ENCODE data around the gene GREB1L. TPM values are rescaled to one million over a fixed set of nuclear protein-coding genes. Genes with fewer than 3 reads are reported as not detected.

Gene GREB1L
- total and polyA plus RNA-seq, 10 of the 15 experiments (the other 5 are each of a cell fraction or from before 2014, with no cell fraction given), result under 0.01 to 0.11 (median 0.03) TPM; not detected in 1

- in situ Hi-C loops (cut with MboI), result loop anchor here (5.0 to 25.0 kb wide), 2 partner anchors 257 to 387 kb away; no protein-coding TSS in a partner anchor
- H4K20me1 ChIP-seq (ENCODE audit: control insufficient read depth, insufficient read depth), result no peaks in the 10 kb centered on the region
- no peak for FAIRE-seq
- ChIA-PET CTCF (interaction anchor here (1.0 to 2.3 kb wide), 2 partner anchors 255 to 269 kb away, joined by 3 to 16 read pairs; no protein-coding TSS in a partner anchor), SMC1A (ENCODE audit: uncharacterized antibody, unreplicated experiment) (interaction anchor here (1.0 kb wide), 1 partner anchor 427 kb away, joined by 3 read pairs; no protein-coding TSS in a partner anchor), RAD21 (ENCODE audit: unreplicated experiment) (no interaction called here), POLR2A (no interaction called here)
- no peaks in the 10 kb centered on the region for H3K4me1 ChIP-seq (ENCODE audit: control insufficient read depth, insufficient read depth, low read length)
- no peak for DNase-seq (ENCODE audit: low read depth, low spot score)
- H3K9me3 ChIP-seq (replicated peaks; ENCODE audit: control insufficient read depth, insufficient read depth, low read length), result no peaks in the 10 kb centered on the region
- H3K27ac ChIP-seq (ENCODE audit: control insufficient read depth, insufficient read depth), result no peak overlapping the region
- intact Hi-C loops (cut with micrococcal nuclease; ENCODE audit: unreplicated experiment), result no loop called here
- H3K27me3 ChIP-seq (replicated peaks in 1 of 2; ENCODE audit: control insufficient read depth in 2 of 2, insufficient read depth in 2 of 2, low read length in 1 of 2), result no peaks in the 10 kb centered on the region; a peak in 1 of 4 replicates
- WGBS (ENCODE audit: insufficient coverage, insufficient replicate concordance, low lambda C conversion rate, missing lambda C conversion rate), result 25% methylated on average over 5 of the region's 5 CpGs
- TF ChIP-seq, protein P1, sequence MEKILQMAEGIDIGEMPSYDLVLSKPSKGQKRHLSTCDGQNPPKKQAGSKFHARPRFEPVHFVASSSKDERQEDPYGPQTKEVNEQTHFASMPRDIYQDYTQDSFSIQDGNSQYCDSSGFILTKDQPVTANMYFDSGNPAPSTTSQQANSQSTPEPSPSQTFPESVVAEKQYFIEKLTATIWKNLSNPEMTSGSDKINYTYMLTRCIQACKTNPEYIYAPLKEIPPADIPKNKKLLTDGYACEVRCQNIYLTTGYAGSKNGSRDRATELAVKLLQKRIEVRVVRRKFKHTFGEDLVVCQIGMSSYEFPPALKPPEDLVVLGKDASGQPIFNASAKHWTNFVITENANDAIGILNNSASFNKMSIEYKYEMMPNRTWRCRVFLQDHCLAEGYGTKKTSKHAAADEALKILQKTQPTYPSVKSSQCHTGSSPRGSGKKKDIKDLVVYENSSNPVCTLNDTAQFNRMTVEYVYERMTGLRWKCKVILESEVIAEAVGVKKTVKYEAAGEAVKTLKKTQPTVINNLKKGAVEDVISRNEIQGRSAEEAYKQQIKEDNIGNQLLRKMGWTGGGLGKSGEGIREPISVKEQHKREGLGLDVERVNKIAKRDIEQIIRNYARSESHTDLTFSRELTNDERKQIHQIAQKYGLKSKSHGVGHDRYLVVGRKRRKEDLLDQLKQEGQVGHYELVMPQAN (conservative IDR thresholded peaks at IDR 0.05), result no peak
- no peak for TF ChIP-seq SREBF2 (IDR thresholded peaks at IDR 0.05; ENCODE audit: low read length)
- no peak for TF ChIP-seq NBN (IDR thresholded peaks at IDR 0.05)
- no peak for TF ChIP-seq HSF1 (IDR thresholded peaks at IDR 0.05; ENCODE audit: low read depth, low read length)
- TF ChIP-seq POU2F2 (IDR thresholded peaks at IDR 0.05; ENCODE audit: borderline replicate concordance, low read depth, low read length), result no peak
- TF ChIP-seq ZZZ3 (IDR thresholded peaks at IDR 0.05; ENCODE audit: control insufficient read depth, insufficient read length, low read depth), result no peak
- H3K36me3 ChIP-seq (ENCODE audit: control insufficient read depth in 2 of 2, insufficient read depth in 2 of 2, low read length in 1 of 2), result no peaks in the 10 kb centered on the region
- no peak overlapping the region for H3K4me2 ChIP-seq (ENCODE audit: control insufficient read depth, insufficient read depth)
- no peak overlapping the region for H3K9ac ChIP-seq (ENCODE audit: control insufficient read depth, insufficient read depth, low read length)
- no peaks in the 10 kb centered on the region for H3K79me2 ChIP-seq (ENCODE audit: control insufficient read depth, insufficient read depth, low read length)
- no peak; the same call in 2 of the 3 replicates for ATAC-seq
- no peak overlapping the region for H2AFZ ChIP-seq (ENCODE audit: control insufficient read depth, low read depth, low read length)
- no TSS peak for BruUV-seq (replicated peaks)
- H3K4me3 ChIP-seq, result no peak overlapping the region
Measured at GRCh38 chr18:21449367-21450290, 207.6 kb downstream of the GREB1L start.

All from GM12878 (cell line).